GM12874 (cell line): Measurements from ENCODE around the gene KTN1.

Experiments
- CTCF ChIP-seq: IDR thresholded peaks from 2 replicates; pipeline ENCODE4 v1.5.1; 2011; ENCODE audit warnings: low read depth, mild to moderate bottlenecking, control low read depth, low read length, moderate library complexity; ENCODE audit not compliant: insufficient read depth

KTN1 gene

GRCh38 chr14:55684956-55685584, 105.1 kb downstream of the KTN1 start:
- no peak for TF ChIP-seq CTCF

GRCh38 chr14:55686713-55687112, 106.7 kb downstream of the KTN1 start:
- no peak for TF ChIP-seq CTCF

- no peak for TF ChIP-seq CTCF
Measured at GRCh38 chr14:55688566-55688965, 108.6 kb downstream of the KTN1 start.

- TF ChIP-seq CTCF, result no peak
Measured at GRCh38 chr14:55689981-55690871, 110.2 kb downstream of the KTN1 start.

- no peak for TF ChIP-seq CTCF
Measured at GRCh38 chr14:55691659-55692058, 111.7 kb downstream of the KTN1 start.

- TF ChIP-seq CTCF, result no peak
Measured at GRCh38 chr14:55693904-55694303, 113.9 kb downstream of the KTN1 start.

GRCh38 chr14:55697414-55697861, 117.4 kb downstream of the KTN1 start:
- no peak for TF ChIP-seq CTCF
